GM23338 (cell line): ENCODE results near the gene SRSF8. TPM values are rescaled to one million over a fixed set of nuclear protein-coding genes. Genes with fewer than 3 reads are reported as not detected.

Source experiments
- ATAC-seq: fragments of 200-7000 bp; cut with Tn5 transposase; 3 replicates; pipeline ENCODE4 v1.9.1; 2020
- DNase-seq: peaks from one replicate; pipeline ENCODE4 v3.0.0-alpha.2; 2015; ENCODE audit warnings: low spot score
- H2AFZ ChIP-seq: fragments of 200-600 bp; sonication (generic); 2 replicates; pipeline ENCODE4 v1.8.0; 2016; ENCODE audit warnings: antibody characterized with exemption, mild to moderate bottlenecking, moderate library complexity
- H3F3A ChIP-seq: fragments of 200-600 bp; sonication (generic); replicated peaks from 2 replicates; pipeline ENCODE4 v1.8.0; 2017; ENCODE audit warnings: antibody characterized with exemption, mixed run types, low read depth
- H3K27ac ChIP-seq: fragments of 200-600 bp; sonication (generic); 2 replicates; pipeline ENCODE4 v1.6.1; 2016; ENCODE audit warnings: low read depth
- H3K27me3 ChIP-seq: fragments of 200-600 bp; sonication (generic); 2 replicates; pipeline ENCODE4 v1.8.0; 2016; ENCODE audit warnings: mild to moderate bottlenecking, mixed run types, moderate library complexity; ENCODE audit not compliant: insufficient read depth
- H3K36me3 ChIP-seq: fragments of 200-600 bp; sonication (generic); 2 replicates; pipeline ENCODE4 v1.8.0; 2016; ENCODE audit warnings: mild to moderate bottlenecking; ENCODE audit not compliant: insufficient read depth
- H3K4me1 ChIP-seq: fragments of 200-600 bp; sonication (generic); 2 replicates; pipeline ENCODE4 v1.8.0; 2016; ENCODE audit warnings: mild to moderate bottlenecking, moderate library complexity; ENCODE audit not compliant: insufficient read depth
- H3K4me2 ChIP-seq: fragments of 200-600 bp; sonication (generic); 2 replicates; pipeline ENCODE4 v1.7.1; 2017; ENCODE audit warnings: mixed run types
- H3K4me3 ChIP-seq: fragments of 200-600 bp; sonication (generic); 2 replicates; pipeline ENCODE4 v1.6.1; 2016; ENCODE audit warnings: mixed run types
- H3K79me2 ChIP-seq: fragments of 200-600 bp; sonication (generic); replicated peaks from 2 replicates; pipeline ENCODE4 v1.8.0; 2017; ENCODE audit warnings: mild to moderate bottlenecking; ENCODE audit not compliant: insufficient read depth
- H3K9me2 ChIP-seq: fragments of 200-600 bp; sonication (generic); 2 replicates; pipeline ENCODE4 v1.8.0; 2017; ENCODE audit not compliant: insufficient read depth
- H4K20me1 ChIP-seq: fragments of 200-600 bp; sonication (generic); replicated peaks from 2 replicates; pipeline ENCODE4 v1.8.0; 2017; ENCODE audit warnings: mild to moderate bottlenecking; ENCODE audit not compliant: insufficient read depth
- H3K27ac Mint-ChIP-seq: 2 replicates; pipeline ENCODE4 v1.8.0; 2020; ENCODE audit warnings: inconsistent platforms, mild to moderate bottlenecking, moderate library complexity, mixed read lengths
- H3K27me3 Mint-ChIP-seq: 3 replicates; pipeline ENCODE4 v1.8.0; 2022; ENCODE audit warnings: low read depth, mild to moderate bottlenecking, moderate library complexity, mixed read lengths, inconsistent platforms; ENCODE audit not compliant: insufficient read depth, poor library complexity
- H3K36me3 Mint-ChIP-seq: 3 replicates; pipeline ENCODE4 v1.8.0; 2021; ENCODE audit warnings: low read depth, mild to moderate bottlenecking, inconsistent platforms, moderate library complexity, mixed read lengths
- H3K4me1 Mint-ChIP-seq: 3 replicates; pipeline ENCODE4 v1.8.0; 2020; ENCODE audit warnings: mild to moderate bottlenecking, inconsistent platforms, mixed read lengths
- H3K4me3 Mint-ChIP-seq: 3 replicates; pipeline ENCODE4 v1.8.0; 2021; ENCODE audit warnings: moderate library complexity, mild to moderate bottlenecking, inconsistent platforms, mixed read lengths
- H3K9me3 Mint-ChIP-seq: 3 replicates; pipeline ENCODE4 v1.8.0; 2020; ENCODE audit warnings: moderate library complexity, mild to moderate bottlenecking, inconsistent platforms, mixed read lengths
- EZH2 ChIP-seq: fragments of 200-600 bp; sonication (generic); IDR thresholded peaks from one replicate; pipeline ENCODE4 v1.8.0; 2017; ENCODE audit warnings: antibody characterized with exemption, mild to moderate bottlenecking, low read depth; ENCODE audit not compliant: unreplicated experiment
- EZH2phosphoT487 ChIP-seq: fragments of 200-600 bp; sonication (generic); IDR thresholded peaks from one replicate; pipeline ENCODE4 v1.8.1; 2018; ENCODE audit warnings: antibody characterized with exemption; ENCODE audit not compliant: unreplicated experiment
- JUNB ChIP-seq: IDR thresholded peaks from one replicate; pipeline ENCODE4 v1.6.1; 2016; ENCODE audit warnings: antibody characterized with exemption; ENCODE audit not compliant: unreplicated experiment
- NANOG ChIP-seq: IDR thresholded peaks from 2 replicates; pipeline ENCODE4 v1.6.1; 2016; ENCODE audit warnings: antibody characterized with exemption, borderline replicate concordance
- POLR2AphosphoS5 ChIP-seq: IDR thresholded peaks from 2 replicates; pipeline ENCODE4 v1.6.1; 2016; ENCODE audit warnings: antibody characterized with exemption, low read depth
- ZNF114 ChIP-seq: fragments of 250-450 bp; sonication (Bioruptor Pico); IDR thresholded peaks from 2 replicates; pipeline ENCODE4 v1.5.0; 2020; ENCODE audit warnings: mild to moderate bottlenecking, moderate library complexity
- ZNF331 ChIP-seq: fragments of 250-450 bp; sonication (Bioruptor Pico); IDR thresholded peaks from 2 replicates; pipeline ENCODE4 v1.5.0; 2020; ENCODE audit warnings: low read depth, mild to moderate bottlenecking, moderate library complexity
- polyA plus RNA-seq: library from polyadenylated mRNA; unstranded; fragments of >200 nt; fragmentation: Nextera tagmentation; extraction: Ambion mirVana; gene quantifications from 2 replicates; pipeline ENCODE4 v1.2.1, GENCODE V29; 2016
- total RNA-seq: library from RNA; depleted of rRNA; stranded (reverse); fragments of >200 nt; shearing (Covaris generic); gene quantifications from 2 replicates; pipeline ENCODE4 v1.2.3, GENCODE V29; 2014
- TF ChIP-seq, protein P1 (sequence below), 2 experiments: fragments of 200-600 bp in 1 of 2; sonication (generic) in 1 of 2; conservative IDR thresholded peaks; 2 replicates each; pipeline versions ENCODE4 v1.5.1 to v1.6.1; 2016 to 2017; ENCODE audit warnings: antibody characterized with exemption in 2 of 2, low read depth in 2 of 2, mild to moderate bottlenecking in 2 of 2, moderate library complexity in 1 of 2
- TF ChIP-seq, protein P2 (sequence below): IDR thresholded peaks from one replicate; pipeline ENCODE4 v1.6.1; 2018; ENCODE audit warnings: antibody characterized with exemption; ENCODE audit not compliant: unreplicated experiment

SRSF8 gene
- total and polyA plus RNA-seq, 2 experiments from 2014 or later: 12.6 to 19.9 TPM

DNA sequence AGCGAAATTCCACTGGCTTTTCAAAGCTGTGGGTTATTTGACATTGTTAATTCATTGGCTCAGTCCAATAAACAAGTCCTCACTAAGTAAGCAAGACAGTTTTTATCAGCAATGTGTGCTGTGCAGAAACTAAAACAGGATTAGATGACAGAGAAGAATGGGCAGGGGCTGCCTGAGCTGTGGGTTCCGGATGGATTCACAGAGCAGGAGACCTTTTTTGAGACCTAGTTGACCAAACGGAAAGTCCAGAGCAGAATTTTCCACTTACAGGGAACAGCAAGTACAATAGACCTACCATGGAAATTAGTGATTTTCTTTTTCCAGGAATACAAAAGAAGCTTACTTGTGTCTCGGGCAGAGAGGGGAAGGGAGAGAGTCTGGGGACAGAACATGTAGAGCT lies 22.7 kb upstream of the SRSF8 start:
- no peak overlapping the region for H3K4me3 ChIP-seq
- H3K4me3 Mint-ChIP-seq: no peak overlapping the region
- H3K27ac Mint-ChIP-seq: no peak overlapping the region
- DNase-seq (no peak), ATAC-seq (no peak)
- no peak overlapping the region for H3K4me2 ChIP-seq
- no peaks in the 10 kb centered on the region for H3K4me1 ChIP-seq
- H3K36me3 Mint-ChIP-seq: no peaks in the 10 kb centered on the region
- no peaks in the 10 kb centered on the region for H3K36me3 ChIP-seq
- H3K9me2 ChIP-seq: 0 out of 2 replicates have a peak, but pooled peaks cover 2% of the 10 kb centered on the region
- H2AFZ ChIP-seq: no peak overlapping the region
- no peaks in the 10 kb centered on the region for H3K27me3 ChIP-seq
- TF ChIP-seq POLR2AphosphoS5 (no peak), ZNF331 (CRISPR knock-in tag) (no peak), EZH2 (no peak), ZNF114 (CRISPR knock-in tag) (no peak)
- TF ChIP-seq, protein P1, sequence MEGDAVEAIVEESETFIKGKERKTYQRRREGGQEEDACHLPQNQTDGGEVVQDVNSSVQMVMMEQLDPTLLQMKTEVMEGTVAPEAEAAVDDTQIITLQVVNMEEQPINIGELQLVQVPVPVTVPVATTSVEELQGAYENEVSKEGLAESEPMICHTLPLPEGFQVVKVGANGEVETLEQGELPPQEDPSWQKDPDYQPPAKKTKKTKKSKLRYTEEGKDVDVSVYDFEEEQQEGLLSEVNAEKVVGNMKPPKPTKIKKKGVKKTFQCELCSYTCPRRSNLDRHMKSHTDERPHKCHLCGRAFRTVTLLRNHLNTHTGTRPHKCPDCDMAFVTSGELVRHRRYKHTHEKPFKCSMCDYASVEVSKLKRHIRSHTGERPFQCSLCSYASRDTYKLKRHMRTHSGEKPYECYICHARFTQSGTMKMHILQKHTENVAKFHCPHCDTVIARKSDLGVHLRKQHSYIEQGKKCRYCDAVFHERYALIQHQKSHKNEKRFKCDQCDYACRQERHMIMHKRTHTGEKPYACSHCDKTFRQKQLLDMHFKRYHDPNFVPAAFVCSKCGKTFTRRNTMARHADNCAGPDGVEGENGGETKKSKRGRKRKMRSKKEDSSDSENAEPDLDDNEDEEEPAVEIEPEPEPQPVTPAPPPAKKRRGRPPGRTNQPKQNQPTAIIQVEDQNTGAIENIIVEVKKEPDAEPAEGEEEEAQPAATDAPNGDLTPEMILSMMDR (conservative IDR thresholded peaks at IDR 0.05; ENCODE audit: low read depth in 2 of 2): no peak
- TF ChIP-seq, protein P2, sequence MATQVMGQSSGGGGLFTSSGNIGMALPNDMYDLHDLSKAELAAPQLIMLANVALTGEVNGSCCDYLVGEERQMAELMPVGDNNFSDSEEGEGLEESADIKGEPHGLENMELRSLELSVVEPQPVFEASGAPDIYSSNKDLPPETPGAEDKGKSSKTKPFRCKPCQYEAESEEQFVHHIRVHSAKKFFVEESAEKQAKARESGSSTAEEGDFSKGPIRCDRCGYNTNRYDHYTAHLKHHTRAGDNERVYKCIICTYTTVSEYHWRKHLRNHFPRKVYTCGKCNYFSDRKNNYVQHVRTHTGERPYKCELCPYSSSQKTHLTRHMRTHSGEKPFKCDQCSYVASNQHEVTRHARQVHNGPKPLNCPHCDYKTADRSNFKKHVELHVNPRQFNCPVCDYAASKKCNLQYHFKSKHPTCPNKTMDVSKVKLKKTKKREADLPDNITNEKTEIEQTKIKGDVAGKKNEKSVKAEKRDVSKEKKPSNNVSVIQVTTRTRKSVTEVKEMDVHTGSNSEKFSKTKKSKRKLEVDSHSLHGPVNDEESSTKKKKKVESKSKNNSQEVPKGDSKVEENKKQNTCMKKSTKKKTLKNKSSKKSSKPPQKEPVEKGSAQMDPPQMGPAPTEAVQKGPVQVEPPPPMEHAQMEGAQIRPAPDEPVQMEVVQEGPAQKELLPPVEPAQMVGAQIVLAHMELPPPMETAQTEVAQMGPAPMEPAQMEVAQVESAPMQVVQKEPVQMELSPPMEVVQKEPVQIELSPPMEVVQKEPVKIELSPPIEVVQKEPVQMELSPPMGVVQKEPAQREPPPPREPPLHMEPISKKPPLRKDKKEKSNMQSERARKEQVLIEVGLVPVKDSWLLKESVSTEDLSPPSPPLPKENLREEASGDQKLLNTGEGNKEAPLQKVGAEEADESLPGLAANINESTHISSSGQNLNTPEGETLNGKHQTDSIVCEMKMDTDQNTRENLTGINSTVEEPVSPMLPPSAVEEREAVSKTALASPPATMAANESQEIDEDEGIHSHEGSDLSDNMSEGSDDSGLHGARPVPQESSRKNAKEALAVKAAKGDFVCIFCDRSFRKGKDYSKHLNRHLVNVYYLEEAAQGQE: no peak
- H3F3A ChIP-seq: no peaks in the 10 kb centered on the region
- H3K27ac ChIP-seq: no peak overlapping the region
- H3K79me2 ChIP-seq: no peaks in the 10 kb centered on the region
- no peaks in the 10 kb centered on the region for H3K27me3 Mint-ChIP-seq
- no peaks in the 10 kb centered on the region for H3K9me3 Mint-ChIP-seq
- no peaks in the 10 kb centered on the region for H4K20me1 ChIP-seq
- no peaks in the 10 kb centered on the region for H3K4me1 Mint-ChIP-seq

DNA sequence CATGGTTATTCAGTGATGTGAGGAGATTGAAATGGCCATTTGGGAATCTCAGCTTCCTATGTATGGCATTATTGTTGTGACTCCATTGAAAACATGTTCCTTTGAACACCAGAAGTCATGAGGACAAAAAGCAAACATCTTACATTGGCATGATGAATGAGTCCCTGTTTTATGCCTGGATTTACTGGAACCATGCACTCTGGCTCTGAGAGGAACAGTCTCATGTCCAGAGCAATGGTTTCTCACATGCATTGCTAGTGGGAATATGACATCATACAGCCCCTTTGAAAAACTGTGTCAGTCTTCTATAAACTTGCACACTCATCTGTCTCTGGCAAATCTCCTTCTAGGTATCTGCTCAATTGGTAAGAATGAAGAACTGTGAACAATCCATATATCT lies 20.9 kb upstream of the SRSF8 start:
- Histone ChIP-seq H3K4me3 (no peak overlapping the region), H3K4me2 (no peak overlapping the region), H3K79me2 (no peaks in the 10 kb centered on the region), H3K36me3 (no peaks in the 10 kb centered on the region), H4K20me1 (no peaks in the 10 kb centered on the region), H2AFZ (no peak overlapping the region), H3K4me1 (no peaks in the 10 kb centered on the region), H3K27me3 (no peaks in the 10 kb centered on the region), H3K27ac (no peak overlapping the region), H3K9me2 (no peaks in the 10 kb centered on the region), H3F3A (no peaks in the 10 kb centered on the region)
- Mint-ChIP-seq H3K27me3 (peaks cover 1% of the 10 kb centered on the region), H3K27ac (no peak overlapping the region), H3K36me3 (no peaks in the 10 kb centered on the region), H3K9me3 (no peaks in the 10 kb centered on the region), H3K4me3 (no peak overlapping the region), H3K4me1 (no peaks in the 10 kb centered on the region)
- no peak for ATAC-seq
- DNase-seq: no peak
- TF ChIP-seq NANOG (no peak), EZH2phosphoT487 (no peak), JUNB (no peak)
- TF ChIP-seq, protein P2: no peak
- TF ChIP-seq, protein P1 (conservative IDR thresholded peaks at IDR 0.05; ENCODE audit: low read depth in 2 of 2): no peak
